ENCODE data around the gene ARFRP1. TPM values are rescaled to one million over a fixed set of nuclear protein-coding genes. Genes with fewer than 3 reads are reported as not detected.
A peak's percentile ranks its signal among the peaks of the same experiment; 100 is the strongest.

The ARFRP1 gene
- total RNA-seq, 1 donor from 2014 or later = 49.4 TPM

DNA sequence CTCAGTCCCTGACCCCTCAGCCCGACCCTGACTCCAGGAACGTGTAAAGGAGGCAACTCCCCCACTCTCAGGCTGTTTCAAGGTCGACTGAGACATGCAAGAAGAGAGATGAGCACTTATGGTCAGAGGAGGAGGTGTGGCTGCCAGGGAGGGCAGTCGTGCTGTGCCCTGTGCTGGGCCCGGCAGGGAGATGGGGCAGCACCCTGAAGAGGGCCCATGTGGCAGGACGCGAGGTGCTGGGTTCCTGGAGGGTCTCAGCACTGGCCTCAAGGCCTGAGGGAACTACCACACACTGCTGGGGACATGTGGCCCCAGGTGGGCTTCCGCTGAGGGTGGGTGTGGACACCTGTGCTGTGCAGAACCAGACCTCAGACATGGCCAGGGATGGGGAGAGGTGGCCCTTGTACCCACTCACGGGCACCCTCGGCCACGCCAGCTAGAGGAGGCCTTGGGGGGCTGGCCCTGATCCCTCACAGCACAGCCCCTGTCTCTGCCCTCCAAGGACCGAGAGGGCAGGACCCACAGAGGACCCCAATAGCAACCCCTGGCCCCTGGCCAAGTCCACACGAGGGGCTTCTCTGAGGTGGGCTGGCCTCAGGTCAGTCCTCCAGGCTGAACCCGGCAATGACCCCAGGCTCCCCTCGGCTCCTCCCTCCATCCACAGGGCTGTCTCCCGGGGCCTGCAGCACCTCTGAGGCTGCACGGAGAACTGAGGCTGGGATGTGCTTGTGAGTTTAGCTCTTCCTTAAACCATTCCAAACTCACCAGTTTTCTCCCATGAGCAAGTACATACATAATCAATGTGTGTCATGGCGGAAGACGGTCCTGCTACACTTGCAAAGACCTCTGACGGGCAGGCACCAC lies 40.5 kb upstream of the ARFRP1 start:
- no peak overlapping the region for H3K4me3 ChIP-seq
- no peaks in the 10 kb centered on the region for H3K4me1 ChIP-seq
- intact Hi-C loops (cut with DNase I) = no loop called here
- H3K27me3 ChIP-seq = no peaks in the 10 kb centered on the region
- H3K36me3 ChIP-seq = peaks cover 8% of the 10 kb centered on the region
- TF ChIP-seq, protein P1, sequence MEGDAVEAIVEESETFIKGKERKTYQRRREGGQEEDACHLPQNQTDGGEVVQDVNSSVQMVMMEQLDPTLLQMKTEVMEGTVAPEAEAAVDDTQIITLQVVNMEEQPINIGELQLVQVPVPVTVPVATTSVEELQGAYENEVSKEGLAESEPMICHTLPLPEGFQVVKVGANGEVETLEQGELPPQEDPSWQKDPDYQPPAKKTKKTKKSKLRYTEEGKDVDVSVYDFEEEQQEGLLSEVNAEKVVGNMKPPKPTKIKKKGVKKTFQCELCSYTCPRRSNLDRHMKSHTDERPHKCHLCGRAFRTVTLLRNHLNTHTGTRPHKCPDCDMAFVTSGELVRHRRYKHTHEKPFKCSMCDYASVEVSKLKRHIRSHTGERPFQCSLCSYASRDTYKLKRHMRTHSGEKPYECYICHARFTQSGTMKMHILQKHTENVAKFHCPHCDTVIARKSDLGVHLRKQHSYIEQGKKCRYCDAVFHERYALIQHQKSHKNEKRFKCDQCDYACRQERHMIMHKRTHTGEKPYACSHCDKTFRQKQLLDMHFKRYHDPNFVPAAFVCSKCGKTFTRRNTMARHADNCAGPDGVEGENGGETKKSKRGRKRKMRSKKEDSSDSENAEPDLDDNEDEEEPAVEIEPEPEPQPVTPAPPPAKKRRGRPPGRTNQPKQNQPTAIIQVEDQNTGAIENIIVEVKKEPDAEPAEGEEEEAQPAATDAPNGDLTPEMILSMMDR (IDR thresholded peaks at IDR 0.05) = no peak
- H3K27ac ChIP-seq = no peak overlapping the region
- no peak for DNase-seq
- H3K9me3 ChIP-seq = no peaks in the 10 kb centered on the region
- ATAC-seq = no peak

DNA sequence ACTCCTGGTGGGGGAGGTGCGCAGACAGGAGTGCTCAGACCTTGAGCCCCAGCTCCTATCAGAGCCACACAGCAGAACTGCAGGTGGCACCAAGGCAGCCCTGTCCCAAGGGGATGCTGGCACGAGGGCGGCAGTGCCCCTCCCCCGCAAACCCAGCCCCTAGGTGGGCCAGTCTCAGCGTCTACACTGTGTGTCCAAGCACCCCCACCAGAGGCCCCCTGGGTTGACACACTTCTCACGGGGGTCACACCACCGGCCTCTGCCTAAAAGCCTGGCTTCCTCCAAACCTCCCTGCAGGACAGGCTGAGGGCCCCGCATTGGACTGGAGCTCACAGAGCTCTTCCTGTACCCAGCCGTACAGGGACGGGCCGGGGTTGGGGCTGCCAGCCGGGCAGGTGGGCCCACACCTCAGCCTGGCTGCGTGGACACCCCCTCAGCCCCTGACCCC lies 39.9 kb upstream of the ARFRP1 start:
- no peaks in the 10 kb centered on the region for H3K27me3 ChIP-seq
- no peaks in the 10 kb centered on the region for H3K9me3 ChIP-seq
- H3K4me1 ChIP-seq = no peaks in the 10 kb centered on the region
- ATAC-seq (no peak), DNase-seq (no peak)
- no peak overlapping the region for H3K27ac ChIP-seq
- H3K36me3 ChIP-seq = peaks cover 14% of the 10 kb centered on the region
- no peak overlapping the region for H3K4me3 ChIP-seq
- TF ChIP-seq, protein P1 (IDR thresholded peaks at IDR 0.05) = no peak
- intact Hi-C loops (cut with DNase I) = no loop called here

DNA sequence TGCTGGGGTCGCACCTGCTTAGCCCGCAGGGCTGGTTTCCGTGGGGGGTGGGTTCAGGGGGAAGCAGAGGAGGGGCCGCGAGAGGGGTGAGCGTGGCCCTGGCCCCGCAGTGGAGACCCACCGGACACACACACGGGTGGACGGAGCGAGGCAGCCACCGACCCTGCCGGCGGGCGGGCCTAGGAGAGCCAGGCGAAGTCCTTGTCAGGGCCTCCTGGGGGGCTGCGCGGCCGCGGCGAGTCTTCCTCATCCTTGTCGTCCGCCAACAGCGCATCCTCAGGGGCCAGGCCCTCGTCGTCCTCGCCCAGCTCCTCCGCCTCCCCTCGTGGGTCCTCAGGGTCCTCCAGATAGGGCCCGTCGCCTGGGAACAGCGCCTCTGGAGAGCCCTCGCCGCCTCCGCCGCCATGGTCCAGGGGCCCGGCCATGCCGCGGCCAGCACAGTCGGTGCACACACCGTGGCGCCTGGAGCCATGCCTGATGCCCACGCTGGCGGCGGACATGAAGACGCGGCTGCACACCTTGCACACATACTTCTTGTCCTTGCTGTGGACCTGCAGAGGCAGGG lies 39.1 kb upstream of the ARFRP1 start:
- H3K4me3 ChIP-seq = no peak overlapping the region
- H3K9me3 ChIP-seq = no peaks in the 10 kb centered on the region
- TF ChIP-seq, protein P1 (IDR thresholded peaks at IDR 0.05) = no peak
- intact Hi-C loops (cut with DNase I) = no loop called here
- peaks cover 22% of the 10 kb centered on the region for H3K36me3 ChIP-seq
- no peak overlapping the region for H3K27ac ChIP-seq
- H3K27me3 ChIP-seq = no peaks in the 10 kb centered on the region
- ATAC-seq (no peak), DNase-seq (peak; percentile 65)
- H3K4me1 ChIP-seq = peaks cover under 1% of the 10 kb centered on the region

DNA sequence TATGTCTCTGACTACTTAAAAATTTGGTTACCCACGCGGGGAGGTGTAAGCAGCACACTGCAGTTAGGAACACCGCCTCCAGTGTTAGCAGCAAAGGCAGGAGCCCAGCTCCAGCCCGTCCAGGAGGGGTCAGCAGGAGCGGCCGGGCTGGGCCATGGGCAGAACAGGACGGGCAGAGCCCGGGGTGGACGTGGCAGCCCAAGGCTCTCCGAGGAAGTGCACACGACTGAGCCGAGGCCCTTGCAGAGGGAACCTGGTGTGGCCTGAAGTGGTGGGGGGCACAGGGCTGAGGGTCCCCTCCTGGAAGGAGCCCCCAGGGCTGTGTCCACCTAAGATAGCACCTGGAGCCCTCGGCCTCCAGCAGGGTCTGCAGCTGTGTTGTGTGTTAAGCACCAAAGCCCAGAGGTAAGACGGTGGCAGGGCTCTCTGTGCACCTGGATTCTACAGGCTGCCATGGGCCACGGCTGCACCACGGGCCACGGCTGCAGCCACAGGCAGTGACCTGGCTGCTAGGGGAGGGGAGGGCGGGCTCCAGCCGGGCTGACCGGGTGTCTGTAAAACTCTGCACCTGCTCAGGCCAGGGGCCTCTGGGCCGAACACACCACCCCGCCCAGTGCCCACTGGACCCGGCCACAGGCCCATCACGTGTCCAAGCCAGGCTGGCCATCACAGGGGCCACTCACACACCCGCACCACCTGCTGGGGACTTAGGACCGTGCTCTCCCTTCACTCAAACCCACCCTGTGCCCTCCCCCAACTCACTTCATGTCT lies 38.4 kb upstream of the ARFRP1 start:
- no peak overlapping the region for H3K27ac ChIP-seq
- H3K4me1 ChIP-seq = peaks cover 7% of the 10 kb centered on the region
- no peaks in the 10 kb centered on the region for H3K27me3 ChIP-seq
- no peaks in the 10 kb centered on the region for H3K9me3 ChIP-seq
- H3K36me3 ChIP-seq = peaks cover 26% of the 10 kb centered on the region
- ATAC-seq (no peak), DNase-seq (peak; percentile 54)
- no peak overlapping the region for H3K4me3 ChIP-seq
- TF ChIP-seq, protein P1 (IDR thresholded peaks at IDR 0.05) = no peak
- intact Hi-C loops (cut with DNase I) = no loop called here

DNA sequence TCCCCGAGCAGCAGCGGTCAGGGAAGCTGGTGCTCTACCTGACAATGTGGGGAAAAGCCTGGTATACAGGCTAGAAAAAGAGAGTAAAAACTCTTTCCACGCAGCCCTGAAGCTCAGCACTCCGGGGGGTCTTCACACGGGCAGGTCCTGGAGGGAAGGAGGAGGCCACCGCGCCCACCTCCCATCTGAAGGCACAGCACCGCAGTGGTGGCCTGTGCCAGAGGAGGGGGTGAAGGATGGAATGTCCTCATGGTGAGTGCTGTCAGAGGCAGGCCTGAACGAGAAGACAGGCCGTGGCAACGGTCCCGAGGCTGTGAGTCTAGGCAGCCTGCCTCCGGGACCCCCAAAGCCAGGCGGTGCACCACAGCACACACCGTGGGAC lies 37.6 kb upstream of the ARFRP1 start:
- no peak for ATAC-seq
- Histone ChIP-seq H3K27me3 (no peaks in the 10 kb centered on the region), H3K9me3 (no peaks in the 10 kb centered on the region), H3K4me3 (no peak overlapping the region), H3K4me1 (peaks cover 11% of the 10 kb centered on the region), H3K27ac (no peak overlapping the region), H3K36me3 (peaks cover 26% of the 10 kb centered on the region)
- DNase-seq = no peak
- TF ChIP-seq, protein P1 (IDR thresholded peaks at IDR 0.05) = no peak
- intact Hi-C loops (cut with DNase I) = no loop called here

Data from upper lobe of right lung (tissue), 1 donor.